ENCODE results near the gene DCC.

The DCC gene

DNA sequence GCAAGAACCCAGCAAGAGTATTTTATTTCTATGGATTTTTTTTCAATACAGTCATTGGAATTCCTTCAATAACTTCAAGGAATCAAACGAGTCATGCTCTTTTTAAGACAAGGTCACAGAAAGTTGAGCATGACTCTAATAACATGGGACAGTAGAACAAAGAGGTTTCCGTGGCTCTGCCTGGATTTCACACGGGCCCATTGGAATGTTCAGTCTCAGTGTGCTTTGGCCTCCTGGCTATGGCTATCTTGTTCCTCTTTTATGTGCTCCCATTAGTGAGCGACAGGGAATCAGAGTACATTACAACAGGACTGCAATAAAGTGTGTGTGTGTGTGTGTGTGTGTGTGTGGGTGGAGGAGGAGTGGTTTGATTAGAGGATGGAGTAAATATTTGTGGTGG lies 312.4 kb downstream of the DCC start:
- no peak for DNase-seq (ENCODE audit: low spot score)
- no peak for TF ChIP-seq CTCF (IDR thresholded peaks at IDR 0.05)
- H3K27ac ChIP-seq, result no peak overlapping the region

GRCh38 chr18:52657043-52657805 lies 317.2 kb downstream of the DCC start:
- TF ChIP-seq CTCF (IDR thresholded peaks at IDR 0.05), result no peak
- no peak overlapping the region for H3K4me3 ChIP-seq
- DNase-seq (ENCODE audit: low spot score), result no peak
- no peak overlapping the region for H3K27ac ChIP-seq

More for the DNA sequence above, 312.4 kb downstream of the DCC start:
- H3K4me3 ChIP-seq, result no peak overlapping the region

DNA sequence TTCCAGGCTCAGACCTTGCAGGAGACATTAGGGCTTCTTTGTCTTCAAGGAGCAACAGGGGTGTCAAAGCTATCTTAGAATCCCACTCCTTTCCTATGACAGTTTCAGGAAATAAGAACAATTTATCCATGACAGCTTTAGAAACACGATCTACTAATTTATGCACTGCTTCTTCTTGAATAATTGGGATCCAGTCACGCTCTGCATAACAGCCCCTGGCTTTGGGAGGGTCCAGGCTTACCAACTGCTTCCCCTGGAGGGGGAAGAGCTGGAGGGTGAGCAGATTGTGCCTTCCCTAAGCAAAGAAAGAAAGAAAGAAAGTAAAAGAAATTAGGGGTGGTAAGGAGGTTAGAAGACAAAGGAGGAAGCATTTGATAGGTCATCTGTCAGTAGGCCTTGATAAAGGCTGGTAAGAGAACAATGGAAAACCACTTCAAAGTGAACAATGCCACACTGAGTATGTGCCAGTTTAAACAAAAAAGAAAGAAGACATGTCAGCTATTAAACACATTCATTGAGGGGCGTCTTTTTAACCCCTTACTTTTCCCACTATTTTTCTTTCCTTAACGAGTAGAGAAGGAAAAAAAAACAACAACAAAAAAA lies 327.6 kb downstream of the DCC start:
- H3K27ac ChIP-seq, result no peak overlapping the region
- no peak for DNase-seq (ENCODE audit: low spot score)
- H3K4me3 ChIP-seq, result no peak overlapping the region
- no peak for TF ChIP-seq CTCF (IDR thresholded peaks at IDR 0.05)

GRCh38 chr18:52670896-52671295 lies 330.9 kb downstream of the DCC start:
- Histone ChIP-seq H3K4me3 (no peak overlapping the region), H3K27ac (no peak overlapping the region)
- DNase-seq (ENCODE audit: low spot score), result no peak
- no peak for TF ChIP-seq CTCF (IDR thresholded peaks at IDR 0.05)

DNA sequence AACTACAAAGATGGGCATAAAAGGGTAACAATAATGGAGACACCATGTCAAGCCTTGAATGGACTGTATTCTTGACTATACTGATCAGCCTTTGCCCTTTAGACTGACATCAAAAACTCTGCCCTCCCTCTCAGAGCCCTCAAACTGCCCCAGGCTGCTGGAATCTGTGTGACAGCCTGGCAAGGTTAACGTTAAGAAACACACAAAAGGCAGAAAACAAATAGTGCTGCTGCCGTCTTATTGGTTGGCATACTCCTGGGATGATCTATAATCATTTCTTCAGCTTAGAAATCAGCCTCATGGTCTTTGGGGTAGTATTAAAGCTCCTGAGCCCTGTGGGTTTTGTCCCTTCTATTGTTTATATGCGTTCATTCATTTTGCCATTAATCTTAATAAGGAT lies 338.0 kb downstream of the DCC start:
- Histone ChIP-seq H3K4me3 (no peak overlapping the region), H3K27ac (no peak overlapping the region)
- DNase-seq (ENCODE audit: low spot score), result no peak
- TF ChIP-seq CTCF (IDR thresholded peaks at IDR 0.05), result no peak

DNA sequence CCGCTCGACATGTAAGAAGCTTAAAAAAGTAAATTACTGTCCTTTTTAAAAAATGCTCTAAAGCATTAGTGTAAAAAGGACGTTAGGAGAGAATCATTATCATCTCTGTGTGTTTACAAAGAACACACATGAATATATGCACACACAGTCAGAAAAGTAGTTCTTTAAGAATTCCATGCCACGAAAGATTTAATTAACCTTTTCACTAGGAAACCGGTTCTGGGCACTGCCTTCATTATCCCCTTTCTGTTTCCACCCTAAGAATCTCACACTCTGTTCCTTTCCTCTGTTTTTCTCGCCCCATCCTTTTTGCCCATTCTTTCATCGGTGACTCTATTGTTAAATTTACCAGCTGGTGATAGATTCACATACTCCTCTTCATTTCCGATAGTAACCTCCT lies 338.6 kb downstream of the DCC start:
- no peak for TF ChIP-seq CTCF (IDR thresholded peaks at IDR 0.05)
- Histone ChIP-seq H3K27ac (no peak overlapping the region), H3K4me3 (no peak overlapping the region)
- no peak for DNase-seq (ENCODE audit: low spot score)

DNA sequence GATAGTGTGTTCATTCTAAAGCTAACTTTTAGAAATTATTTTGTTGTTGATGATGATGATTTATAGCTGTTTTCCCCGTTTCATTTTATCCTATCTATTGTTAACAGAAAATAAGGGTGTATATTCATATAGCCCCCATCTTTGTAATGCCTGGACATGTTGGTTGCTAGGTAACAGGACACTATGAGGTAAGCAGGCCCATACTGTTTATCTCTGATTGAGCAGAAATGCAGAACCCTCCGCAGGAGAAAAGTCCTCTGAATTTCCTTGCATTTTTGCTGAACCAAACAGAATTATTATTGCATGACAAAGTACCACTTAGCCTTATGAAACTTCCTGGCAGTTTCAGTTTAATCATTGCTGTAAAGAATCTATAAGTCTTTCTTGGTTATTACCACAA lies 339.4 kb downstream of the DCC start:
- TF ChIP-seq CTCF (IDR thresholded peaks at IDR 0.05), result no peak
- H3K4me3 ChIP-seq, result no peak overlapping the region
- H3K27ac ChIP-seq, result no peak overlapping the region
- DNase-seq (ENCODE audit: low spot score), result no peak
